Measurements from ENCODE around the gene PAGE5.

PAGE5 gene

DNA sequence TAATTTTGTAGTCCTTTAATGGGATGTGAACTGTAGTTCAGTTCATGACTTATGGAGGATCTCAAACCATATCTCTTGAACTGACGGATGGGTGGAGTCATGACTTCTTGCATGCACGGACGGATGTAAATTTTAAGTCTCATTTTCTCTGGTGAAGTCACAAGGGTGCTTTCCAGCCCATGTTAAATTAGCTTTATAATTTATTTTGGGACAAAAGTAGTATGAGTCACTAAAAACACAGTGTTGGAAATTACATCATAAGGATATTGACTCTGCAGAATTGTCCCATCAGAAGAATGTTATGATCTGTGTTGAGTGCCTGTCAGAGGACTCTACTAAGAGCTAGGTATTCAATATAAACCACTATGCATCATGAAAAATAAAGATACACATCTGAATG lies 6.8 kb upstream of the PAGE5 start:
- H3K4me3 ChIP-seq (ENCODE audit: low read depth, low read length): no peak overlapping the region
- TF ChIP-seq, protein P1, sequence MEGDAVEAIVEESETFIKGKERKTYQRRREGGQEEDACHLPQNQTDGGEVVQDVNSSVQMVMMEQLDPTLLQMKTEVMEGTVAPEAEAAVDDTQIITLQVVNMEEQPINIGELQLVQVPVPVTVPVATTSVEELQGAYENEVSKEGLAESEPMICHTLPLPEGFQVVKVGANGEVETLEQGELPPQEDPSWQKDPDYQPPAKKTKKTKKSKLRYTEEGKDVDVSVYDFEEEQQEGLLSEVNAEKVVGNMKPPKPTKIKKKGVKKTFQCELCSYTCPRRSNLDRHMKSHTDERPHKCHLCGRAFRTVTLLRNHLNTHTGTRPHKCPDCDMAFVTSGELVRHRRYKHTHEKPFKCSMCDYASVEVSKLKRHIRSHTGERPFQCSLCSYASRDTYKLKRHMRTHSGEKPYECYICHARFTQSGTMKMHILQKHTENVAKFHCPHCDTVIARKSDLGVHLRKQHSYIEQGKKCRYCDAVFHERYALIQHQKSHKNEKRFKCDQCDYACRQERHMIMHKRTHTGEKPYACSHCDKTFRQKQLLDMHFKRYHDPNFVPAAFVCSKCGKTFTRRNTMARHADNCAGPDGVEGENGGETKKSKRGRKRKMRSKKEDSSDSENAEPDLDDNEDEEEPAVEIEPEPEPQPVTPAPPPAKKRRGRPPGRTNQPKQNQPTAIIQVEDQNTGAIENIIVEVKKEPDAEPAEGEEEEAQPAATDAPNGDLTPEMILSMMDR (IDR thresholded peaks at IDR 0.05; ENCODE audit: low read depth, low read length): no peak

DNA sequence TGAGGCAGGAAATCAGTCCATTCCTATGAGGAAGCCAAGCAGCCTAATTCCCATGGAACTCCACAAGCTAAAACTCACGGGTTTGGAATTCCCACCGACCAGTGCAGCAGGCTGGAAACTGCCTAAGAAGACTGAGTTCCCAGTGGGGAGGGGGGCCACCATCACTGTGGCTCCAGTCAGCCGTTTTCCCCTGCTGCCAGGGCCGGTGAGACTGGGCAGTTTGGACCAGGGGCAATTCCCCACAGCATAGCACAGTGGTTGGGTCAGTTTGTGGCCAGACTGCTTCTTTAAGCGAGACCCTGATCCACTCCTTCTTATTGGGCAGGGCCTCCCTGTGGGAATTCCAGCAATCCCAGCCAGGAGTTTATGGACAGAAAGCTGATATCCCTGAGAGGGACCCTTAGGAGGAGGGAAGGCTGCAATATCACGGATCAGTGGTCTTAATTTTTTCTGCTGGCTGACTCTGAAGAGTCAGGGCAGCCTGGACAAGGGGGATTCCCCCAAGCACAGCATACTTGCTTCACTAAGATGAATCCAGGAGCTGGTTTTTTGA lies 20.7 kb downstream of the PAGE5 start:
- H3K4me3 ChIP-seq (ENCODE audit: low read depth, low read length): no peak overlapping the region
- TF ChIP-seq, protein P1 (IDR thresholded peaks at IDR 0.05; ENCODE audit: low read depth, low read length): no peak

DNA sequence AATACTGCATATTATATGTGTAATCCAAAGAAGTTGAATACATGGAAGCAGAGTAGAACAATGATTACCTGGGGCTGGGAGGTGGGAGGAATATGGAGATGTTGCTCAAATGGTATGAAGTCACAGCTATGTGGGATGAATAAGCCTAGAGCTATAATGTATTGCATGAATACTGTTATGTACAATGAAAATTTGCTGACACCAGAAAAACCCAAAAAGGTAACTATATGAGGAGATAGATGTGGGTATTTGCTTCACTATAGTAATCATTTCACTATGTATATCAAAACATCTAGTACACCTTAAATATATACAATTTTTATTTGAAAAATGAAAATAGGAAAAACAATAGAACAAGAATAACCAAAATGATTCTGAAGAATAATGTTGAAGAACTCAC lies 33.4 kb downstream of the PAGE5 start:
- TF ChIP-seq, protein P1 (IDR thresholded peaks at IDR 0.05; ENCODE audit: low read depth, low read length): no peak
- H3K4me3 ChIP-seq (ENCODE audit: low read depth, low read length): no peak overlapping the region

DNA sequence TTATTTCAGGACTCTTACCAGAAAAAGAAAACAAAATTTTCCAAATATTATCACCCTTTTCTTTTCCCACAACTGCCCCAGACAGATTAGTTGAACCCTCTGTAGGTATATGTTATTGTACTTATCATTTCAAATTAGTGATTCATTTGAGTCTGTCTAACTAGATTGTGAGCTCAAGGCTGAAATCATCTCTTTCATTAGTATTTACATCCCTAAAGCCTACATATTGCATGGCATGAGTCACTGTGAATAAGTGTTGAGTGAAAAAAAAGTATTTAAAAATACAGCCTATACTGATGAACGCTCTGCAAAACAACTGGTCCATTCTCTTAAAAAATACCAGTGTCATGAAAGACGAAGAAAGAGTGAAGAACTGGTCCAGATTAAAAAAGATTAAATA lies 40.7 kb downstream of the PAGE5 start:
- no peak overlapping the region for H3K4me3 ChIP-seq (ENCODE audit: low read depth, low read length)
- TF ChIP-seq, protein P1 (IDR thresholded peaks at IDR 0.05; ENCODE audit: low read depth, low read length): no peak

DNA sequence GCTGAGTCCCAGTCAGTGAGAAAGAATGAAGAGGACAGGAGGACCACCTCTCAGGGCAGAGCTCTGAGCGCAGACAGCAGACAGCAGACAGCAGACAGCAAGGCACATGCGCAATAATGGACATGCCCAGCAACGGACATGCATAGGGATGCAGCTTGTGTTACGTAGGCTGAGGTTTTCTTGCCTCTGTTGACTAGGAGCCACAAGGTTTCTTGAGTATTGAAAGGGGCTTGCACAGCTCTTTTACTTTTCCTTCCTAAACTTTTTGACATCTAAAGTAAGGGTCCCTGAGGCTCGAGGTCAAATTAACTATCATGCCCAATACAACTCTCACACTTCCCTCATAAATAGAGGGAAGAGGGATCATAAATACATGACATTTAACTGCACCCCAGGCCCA lies 44.7 kb downstream of the PAGE5 start, which contains the start of gene PAGE3:
Gene PAGE3 (minus strand): TSS at position 101 of the 400 bp plus-strand sequence. CDS start 1,013 bp downstream, outside the sequence.
- no peak within 1 kb of the TSS for H3K4me3 ChIP-seq (ENCODE audit: low read depth, low read length)
- TF ChIP-seq, protein P1 (IDR thresholded peaks at IDR 0.05; ENCODE audit: low read depth, low read length): no peak
